GOT3 (cell line): ENCODE data around the gene ADRA2B.
"Not testable (repeated sequence)": the region's sequence is repeated elsewhere in the genome, so short reads cannot be mapped to it uniquely, and the experiment has no call there.

ENCODE experiments used
- DNase-seq: peaks from one replicate; lab custom pipeline; 2025; ENCODE audit warnings: mixed read lengths; lab: John Stamatoyannopoulos, UW

ADRA2B gene

GRCh38 chr2:96150007-96150640 is 33.8 kb upstream of the ADRA2B start:
- DNase-seq = no peak

GRCh38 chr2:96148410-96149217 is 32.2 kb upstream of the ADRA2B start:
- peak; percentile 31 for DNase-seq

DNA sequence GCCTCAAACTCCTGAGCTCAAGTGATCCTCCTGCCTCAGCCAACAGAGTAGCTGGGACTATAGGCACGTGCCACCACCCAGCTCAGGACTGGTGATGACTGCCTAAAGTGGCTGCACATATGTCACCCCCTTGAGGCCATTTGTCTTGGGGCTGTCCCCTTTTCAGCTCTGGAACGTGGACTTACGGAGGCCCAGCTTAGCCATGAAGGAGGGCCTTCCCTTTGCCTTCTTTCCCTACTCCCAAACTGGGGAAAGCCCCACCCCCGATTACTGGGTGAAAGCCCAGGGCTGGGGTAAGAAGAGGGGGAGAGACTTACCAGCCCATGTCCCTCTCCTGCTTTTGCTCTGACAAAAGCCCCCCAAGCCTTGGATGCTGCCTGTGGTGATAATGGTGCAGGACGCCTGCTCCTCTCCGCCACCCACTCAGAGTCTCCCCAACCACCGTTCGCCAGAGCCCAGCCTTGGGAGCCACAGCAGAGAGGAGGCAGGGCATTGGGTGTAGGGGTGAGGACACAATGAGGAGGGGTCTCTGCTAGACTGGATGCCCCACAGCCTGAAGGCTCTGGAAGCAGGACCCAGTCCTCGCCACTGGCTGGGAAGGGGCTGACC is 31.3 kb upstream of the ADRA2B start:
- DNase-seq = no peak

DNA sequence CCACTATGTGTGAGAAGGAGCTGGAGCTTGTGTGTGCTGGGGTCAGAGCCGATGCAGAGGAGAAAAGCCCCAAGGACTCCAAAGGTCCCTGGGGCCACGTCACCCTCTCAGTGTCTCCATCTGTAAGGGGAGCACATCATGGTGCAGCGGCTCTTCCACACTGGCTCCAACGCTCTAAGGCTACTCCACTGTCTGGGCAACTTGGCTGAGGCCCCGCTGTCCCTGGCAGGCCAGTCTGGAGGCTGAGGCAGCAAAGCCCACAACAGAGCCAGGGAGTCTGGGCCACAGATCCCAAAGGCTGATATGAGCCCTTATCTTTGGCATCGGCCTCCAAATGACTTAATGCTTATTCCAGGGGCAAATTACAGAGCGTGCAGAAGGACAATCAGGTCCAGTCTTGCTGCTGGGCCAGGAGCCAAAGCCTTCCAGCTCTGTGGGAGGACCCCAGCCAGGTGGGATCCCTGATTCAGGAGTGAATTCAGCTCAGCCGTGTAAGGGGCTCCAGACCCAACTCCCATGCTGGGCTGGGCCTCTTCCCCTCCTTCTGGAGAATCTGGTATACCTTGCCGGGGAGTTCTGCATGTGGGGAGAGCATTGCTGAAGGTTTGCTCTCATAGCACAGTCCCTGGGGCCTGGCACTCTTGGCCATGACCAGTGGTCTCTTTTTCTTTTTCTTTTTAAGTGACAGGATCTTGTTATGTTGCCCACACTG is 30.7 kb upstream of the ADRA2B start:
- DNase-seq = no peak

DNA sequence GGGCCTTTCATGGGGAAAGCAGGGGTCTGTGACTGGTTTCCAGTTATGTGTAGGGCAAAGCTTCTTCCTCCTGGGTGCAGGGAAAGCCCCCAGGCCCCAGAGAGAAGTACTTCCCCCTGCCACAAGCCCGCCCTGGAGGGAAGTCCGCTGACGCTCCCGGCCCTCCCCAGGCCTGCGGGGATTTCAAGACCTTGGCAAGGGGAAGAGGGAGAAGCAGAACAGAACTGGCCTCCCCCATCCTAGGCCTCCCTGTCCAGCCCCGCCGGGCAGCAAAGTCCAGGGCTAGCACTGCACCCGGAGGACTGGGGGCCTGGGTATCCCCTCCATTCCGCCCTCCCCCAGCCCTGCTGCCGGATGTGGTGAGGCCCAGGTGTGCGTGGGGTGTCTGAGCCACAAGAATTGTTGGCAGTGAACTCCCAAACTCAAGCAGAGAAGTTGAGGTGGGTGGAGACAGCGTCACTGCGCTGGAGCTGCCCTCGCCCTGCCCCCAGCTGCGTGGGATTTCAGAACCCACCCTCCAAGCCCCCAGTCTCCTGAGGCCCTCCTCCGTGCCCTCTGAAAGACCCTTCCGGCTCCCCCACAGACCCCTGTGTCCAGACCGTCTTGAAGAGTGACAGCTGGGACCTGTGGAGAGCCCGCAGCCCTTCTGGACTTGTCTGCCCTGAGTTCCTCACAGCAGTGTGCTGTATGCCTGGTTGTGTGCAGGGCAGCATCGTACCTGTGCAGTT is 29.9 kb upstream of the ADRA2B start:
- no peak for DNase-seq

- DNase-seq = no peak
Observed at GRCh38 chr2:96145848-96146152, 29.4 kb upstream of the ADRA2B start.

GRCh38 chr2:96145036-96145847 is 28.9 kb upstream of the ADRA2B start, which contains the start of gene DUSP2:
Gene DUSP2, minus strand, starts transcription at chr2:96145440. Its CDS starts 86 bp downstream, at chr2:96145354.
- peak; percentile 41 for DNase-seq

DNA sequence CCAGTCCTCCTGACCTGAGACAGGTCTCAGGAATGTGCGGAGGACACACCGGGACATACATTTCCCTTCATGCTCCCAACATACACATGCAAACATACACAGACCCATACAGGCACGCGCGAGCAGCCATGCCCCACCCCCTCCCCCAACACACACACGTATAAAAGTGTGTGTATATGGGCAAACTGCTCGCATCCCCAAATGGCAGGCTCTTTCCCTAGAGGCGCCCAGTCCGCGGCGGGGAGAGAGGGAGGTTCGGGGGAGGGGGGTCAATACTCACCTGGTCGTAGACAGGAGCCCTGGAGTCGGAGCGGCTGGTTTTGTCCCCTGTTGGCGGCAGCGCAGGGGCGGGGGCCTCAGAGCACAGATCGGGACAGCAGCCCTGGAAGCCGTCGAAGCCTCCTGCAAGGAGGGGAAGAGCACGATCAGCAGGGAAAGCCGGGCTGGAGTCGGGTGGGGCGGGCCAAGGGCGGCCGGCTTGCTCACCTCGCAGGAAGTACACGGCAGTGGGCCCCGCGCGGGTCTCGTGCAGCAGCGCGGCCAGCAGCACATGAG is 28.2 kb upstream of the ADRA2B start:
- DNase-seq = no peak

DNA sequence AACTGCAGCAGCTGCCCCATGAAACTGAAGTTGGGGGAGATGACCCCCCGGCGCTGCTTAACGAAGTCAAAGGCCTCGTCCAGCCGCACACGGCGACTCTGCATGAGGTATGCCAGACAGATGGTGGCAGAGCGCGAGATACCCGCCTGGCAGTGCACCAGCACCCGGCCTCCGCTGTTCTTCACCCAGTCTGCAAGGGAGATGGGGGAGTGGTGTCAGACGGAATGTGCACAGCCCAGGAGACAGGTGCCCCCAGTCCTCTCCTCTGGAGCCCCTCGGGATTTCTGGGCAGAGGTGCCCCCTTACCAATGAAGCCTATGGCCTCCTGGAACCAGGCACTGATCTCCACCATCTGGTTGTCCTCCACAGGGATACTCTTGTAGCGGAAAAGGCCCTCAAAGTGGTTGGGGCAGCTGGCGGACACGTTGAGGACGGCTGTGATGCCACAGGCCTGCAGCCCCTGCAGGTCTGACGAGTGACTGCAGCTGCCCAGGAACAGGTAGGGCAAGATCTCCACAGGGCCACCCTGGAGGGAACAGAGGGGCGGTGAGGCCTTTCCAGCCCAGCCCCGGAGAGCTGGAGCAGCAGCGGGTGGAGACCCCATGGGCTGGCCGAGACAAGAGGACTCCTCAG is 27.6 kb upstream of the ADRA2B start:
- no peak for DNase-seq

- no peak for DNase-seq
Observed at GRCh38 chr2:96143231-96143847, 27.0 kb upstream of the ADRA2B start.

DNA sequence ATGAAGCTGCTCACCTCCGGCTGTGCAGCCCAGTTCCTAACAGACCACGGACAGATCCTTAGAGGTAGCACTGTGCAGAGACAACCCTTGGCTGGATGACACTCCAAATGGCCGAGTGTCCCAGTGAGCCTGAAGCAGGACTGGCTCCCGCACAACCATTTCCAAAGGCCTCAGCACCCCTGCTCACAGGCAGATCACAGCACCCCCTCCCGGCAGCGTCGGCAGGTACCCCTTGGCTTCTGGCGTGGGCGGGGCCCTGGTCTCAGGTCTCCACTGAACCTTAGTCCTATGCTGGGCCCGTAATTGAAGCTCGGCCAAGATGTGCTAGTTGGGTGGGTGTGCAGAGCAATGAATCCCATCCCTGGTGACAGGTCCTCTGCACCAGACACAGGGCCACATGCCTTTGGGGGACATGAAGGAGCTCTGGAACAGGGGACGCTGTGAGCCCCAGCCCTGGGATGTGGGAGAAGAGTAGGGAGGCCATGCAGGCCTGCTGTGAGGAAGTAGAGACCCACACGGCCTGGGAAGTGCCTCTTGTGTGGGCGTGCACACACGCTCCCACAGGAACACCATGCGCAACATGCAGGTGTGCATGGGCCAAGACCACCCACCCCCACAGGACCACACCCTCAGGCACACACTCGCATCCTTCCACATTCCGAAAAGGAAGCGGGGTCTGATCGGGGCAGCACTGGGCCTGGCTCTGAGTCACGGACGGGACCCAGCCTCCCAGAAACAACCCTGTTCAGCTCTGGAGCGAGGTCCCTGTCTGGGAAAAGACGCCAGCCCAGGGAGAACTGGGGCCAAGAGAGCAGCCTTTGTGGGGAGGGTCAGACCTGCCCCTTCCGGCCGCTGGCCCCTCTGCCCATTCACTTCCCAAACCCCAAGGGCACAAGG is 26.1 kb upstream of the ADRA2B start:
- DNase-seq = no peak

DNA sequence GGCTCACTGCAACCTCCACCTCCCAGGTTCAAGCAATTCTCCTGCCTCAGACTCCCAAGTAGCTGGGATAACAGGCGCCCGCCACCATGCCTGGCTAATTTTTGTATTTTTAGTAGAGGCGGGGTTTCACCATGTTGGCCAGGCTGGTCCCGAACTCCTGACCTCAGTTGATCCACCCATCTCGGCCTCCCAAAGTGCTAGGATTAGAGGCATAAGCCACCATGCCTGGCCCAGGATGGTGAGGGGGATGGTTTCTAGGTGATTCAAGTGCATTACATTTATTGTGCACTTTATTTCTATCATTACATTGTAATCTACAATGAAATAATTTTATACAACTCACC is 25.2 kb upstream of the ADRA2B start:
- not testable (repeated sequence) for DNase-seq

DNA sequence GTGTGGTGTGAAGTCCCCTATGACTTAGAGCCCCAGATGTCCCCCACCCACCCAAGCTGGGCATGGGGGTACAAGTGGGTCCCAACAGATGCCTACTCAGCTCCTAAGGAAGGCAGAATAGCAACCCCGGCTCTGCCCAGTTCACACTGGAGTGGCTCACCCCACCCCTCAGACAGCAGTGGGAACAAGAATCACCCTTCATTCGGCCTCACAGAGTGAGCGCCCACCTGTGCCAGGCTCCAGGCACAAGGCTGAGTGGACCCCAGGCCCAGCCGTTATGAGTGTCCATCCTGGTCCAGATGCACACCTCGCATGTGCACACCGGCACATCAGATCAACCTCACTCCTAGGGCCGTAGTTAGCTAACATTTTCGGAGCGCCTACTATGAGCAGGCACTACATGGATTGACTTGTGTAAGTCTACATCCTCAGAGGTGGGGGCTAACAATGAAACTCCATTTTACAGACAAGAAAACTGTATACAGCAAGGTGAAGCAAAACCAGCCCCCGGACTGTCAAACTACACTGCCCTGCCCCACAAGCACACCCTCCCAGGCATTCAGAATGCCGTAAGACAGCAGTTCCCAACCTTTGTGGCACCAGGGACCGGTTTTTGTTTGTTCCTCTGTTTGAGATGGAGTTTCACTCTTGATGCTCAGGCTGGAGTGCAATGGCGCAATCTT is 24.7 kb upstream of the ADRA2B start:
- no peak for DNase-seq

- no peak for DNase-seq
Observed at GRCh38 chr2:96139181-96139758, 22.9 kb upstream of the ADRA2B start.

GRCh38 chr2:96138179-96139145 is 22.1 kb upstream of the ADRA2B start, which contains the start of gene ASTL:
Gene ASTL, minus strand, starts transcription at chr2:96138502. Its CDS starts 66 bp downstream, at chr2:96138436.
- DNase-seq = no peak

GRCh38 chr2:96137321-96138178 is 21.2 kb upstream of the ADRA2B start:
- DNase-seq = no peak
